ENCODE results near the gene TSPAN16.

The TSPAN16 gene

DNA sequence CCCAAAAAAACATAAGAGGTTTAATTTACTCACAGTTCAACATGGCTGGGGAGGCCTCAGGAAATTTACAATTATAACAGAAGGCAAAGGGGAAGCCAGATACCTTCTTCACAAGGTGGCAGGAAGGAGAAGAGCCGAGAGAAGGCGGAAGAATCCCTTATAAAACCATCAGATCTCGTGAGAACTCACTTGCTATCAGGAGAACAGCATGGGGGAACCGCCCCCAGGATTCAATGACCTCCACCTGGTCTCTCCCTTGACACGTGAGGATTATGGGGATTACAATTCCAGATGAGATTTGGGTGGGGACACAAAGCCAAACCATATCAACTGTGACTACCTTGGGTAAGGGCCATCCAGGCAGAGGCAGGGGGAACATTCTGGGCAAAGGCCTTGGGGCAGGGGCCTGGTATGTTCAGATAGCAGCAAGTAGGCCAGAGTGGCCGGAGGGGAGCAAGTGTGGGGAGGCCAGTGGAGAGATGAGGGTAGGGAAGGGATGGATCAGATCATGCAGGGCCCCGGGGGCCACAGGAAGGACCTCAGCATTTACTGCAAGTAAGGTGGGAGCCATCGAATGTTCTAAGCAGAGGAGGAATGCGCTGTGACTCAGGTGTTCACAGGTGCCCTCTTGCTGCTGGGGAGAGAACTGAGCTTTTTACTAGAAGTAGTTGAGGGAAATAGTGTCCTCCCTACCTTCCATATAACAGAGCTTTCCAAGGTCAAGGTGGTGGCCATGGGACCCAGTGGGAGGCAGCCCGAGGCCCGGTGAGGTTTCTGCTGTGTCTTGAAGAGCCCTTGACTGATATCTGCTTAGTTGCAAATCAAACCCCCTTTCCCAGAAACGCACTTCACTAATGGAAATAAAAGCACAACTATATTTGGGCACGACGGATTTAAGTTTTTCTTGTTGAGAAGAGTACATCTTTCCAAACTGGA lies 25.5 kb downstream of the TSPAN16 start:
- DNase-seq (ENCODE audit: extremely low read depth, low read depth), result no peak
- TF ChIP-seq, protein P1, sequence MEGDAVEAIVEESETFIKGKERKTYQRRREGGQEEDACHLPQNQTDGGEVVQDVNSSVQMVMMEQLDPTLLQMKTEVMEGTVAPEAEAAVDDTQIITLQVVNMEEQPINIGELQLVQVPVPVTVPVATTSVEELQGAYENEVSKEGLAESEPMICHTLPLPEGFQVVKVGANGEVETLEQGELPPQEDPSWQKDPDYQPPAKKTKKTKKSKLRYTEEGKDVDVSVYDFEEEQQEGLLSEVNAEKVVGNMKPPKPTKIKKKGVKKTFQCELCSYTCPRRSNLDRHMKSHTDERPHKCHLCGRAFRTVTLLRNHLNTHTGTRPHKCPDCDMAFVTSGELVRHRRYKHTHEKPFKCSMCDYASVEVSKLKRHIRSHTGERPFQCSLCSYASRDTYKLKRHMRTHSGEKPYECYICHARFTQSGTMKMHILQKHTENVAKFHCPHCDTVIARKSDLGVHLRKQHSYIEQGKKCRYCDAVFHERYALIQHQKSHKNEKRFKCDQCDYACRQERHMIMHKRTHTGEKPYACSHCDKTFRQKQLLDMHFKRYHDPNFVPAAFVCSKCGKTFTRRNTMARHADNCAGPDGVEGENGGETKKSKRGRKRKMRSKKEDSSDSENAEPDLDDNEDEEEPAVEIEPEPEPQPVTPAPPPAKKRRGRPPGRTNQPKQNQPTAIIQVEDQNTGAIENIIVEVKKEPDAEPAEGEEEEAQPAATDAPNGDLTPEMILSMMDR (IDR thresholded peaks at IDR 0.05; ENCODE audit: low read depth, low read length), result no peak

DNA sequence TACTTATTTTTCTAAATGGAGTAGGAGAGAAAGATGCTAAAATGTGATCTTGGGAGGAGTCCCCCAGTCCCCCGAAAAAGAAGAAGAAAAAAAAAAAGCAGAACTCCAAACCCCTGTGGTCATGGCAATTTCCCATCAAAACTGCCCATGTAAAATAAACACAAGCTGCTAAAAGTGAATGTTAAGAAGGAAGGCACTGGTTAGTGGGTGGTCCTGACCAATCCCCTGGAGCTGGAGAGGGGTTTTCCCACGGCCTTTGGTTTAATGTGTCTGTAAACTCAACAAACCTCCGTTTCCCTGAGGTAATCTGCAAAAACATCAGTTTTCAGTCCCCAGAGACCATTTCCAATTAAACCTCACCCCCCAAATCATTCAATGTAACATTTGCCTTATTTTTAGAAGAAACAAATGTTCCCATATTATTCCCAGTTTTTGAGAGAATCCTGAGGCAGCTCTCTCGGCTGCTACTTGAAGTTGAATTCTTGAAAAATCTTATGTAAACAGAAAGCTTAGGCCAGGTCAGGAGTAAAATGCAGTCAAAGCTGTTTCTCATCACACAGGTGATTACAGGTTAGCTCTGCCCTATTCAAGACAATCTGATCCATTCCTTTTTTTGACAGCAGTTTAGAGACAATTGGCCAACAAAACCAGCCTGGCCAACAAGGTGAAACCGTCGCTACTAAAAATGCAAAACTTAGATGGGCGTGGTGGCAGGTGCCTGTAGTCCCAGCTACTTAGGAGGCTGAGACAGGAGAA lies 26.5 kb downstream of the TSPAN16 start:
- TF ChIP-seq, protein P1 (IDR thresholded peaks at IDR 0.05; ENCODE audit: low read depth, low read length), result no peak
- no peak for DNase-seq (ENCODE audit: extremely low read depth, low read depth)

DNA sequence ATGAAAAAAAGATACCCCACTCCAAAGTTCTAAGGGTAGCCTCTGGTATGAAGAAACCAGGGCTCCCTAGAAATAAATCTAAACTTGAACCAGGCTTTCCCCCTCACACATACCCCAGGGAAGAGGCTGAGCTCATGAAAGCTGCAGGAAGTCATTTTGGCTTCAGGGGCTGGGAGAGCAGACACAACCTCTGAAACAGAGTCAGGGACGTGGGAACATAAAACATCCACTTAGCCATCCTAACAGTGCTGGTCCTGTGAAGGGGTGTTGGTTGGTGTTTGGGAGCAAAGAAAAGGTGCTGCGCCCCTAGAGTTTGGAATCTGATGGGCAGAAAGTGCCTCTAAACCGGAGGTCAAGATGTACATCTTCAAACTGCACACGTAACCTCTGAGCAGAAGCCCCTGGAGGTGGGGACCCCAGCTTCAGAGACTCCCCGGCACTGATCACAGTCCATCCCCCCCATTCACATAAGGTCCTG lies 27.7 kb downstream of the TSPAN16 start:
- TF ChIP-seq, protein P1 (IDR thresholded peaks at IDR 0.05; ENCODE audit: low read depth, low read length), result no peak
- DNase-seq (ENCODE audit: extremely low read depth, low read depth), result no peak

DNA sequence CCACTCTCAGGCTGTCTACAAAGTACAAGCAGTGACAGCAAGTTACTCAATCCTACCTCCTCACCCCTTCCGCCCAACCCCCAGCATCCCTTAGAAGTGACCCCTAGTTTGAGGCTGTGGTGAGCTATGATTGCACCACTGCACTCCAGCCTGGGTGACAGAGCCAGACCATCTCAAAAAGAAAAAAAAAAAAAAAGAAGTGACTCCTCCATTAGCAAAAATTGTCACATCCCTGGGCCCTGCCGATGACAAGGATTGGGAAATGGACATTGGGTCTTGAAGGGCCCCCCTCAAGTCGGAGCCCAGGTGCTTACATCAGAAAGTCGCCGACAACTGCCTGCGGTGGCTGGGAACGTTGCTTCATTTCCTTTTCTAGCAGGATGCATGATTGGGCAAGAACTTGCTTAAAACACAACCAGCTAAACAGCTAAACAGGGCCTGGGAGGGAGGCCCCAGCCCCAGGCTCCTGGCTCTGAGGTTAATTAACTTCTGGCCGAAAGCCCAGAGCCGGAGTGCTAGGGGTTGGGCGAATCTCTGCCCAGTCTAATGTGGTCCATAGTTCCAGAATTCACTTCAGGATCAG lies 28.2 kb downstream of the TSPAN16 start:
- peak; percentile 94 for DNase-seq (ENCODE audit: extremely low read depth, low read depth)
- TF ChIP-seq, protein P1 (IDR thresholded peaks at IDR 0.05; ENCODE audit: low read depth, low read length), result no peak

DNA sequence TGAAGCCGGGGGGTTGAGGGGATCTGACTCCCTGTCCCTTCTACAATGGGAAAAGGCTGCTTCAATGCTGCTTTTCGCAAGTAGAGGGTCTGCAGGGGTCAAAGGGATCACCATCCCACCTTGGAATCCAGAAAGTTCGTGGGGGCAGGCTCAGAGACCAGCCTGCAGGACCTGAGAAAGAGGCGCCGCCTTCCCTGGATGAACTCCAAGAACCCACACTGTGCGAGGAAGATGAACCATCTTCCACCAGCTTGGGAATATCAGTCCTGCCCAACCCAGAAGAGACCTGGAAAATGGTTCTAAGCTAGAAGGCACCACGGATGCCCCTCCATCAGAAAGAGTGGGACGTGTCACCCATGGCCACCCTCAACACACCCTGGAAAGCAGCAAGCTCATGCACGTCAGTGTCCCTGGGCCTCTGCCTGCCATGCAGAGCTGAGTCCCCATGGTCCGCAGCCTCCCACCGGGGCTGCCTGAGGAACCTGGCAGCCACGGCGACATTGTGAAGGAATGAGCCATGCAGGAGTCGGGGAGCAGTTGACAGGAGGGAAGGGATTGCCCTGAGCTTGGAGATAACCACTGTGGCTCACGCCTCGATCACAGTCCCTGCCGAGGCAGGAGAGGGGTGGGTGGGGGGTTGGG lies 28.9 kb downstream of the TSPAN16 start:
- no peak for DNase-seq (ENCODE audit: extremely low read depth, low read depth)
- TF ChIP-seq, protein P1 (IDR thresholded peaks at IDR 0.05; ENCODE audit: low read depth, low read length), result no peak

DNA sequence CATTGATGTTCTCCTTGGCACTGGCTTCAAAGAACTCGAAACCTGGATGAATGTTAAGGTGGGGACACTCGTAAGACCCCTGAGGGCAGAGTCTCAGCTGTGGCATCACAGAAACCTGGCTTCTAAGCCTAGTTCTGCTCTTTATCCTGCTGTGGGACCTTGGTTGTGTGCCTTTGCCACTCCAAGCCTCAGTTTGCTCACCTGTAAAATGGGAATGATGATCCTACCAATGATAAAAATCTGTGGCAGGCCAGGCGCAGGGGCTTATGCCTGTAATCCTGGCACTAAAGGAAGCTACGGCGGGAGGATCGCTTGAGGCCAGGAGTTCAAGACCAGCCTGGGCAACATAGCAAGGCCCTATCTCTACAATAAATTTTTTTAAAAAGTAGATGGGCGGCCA lies 29.6 kb downstream of the TSPAN16 start:
- TF ChIP-seq, protein P1 (IDR thresholded peaks at IDR 0.05; ENCODE audit: low read depth, low read length), result no peak

More for the DNA sequence above, 29.6 kb downstream of the TSPAN16 start:
- DNase-seq (ENCODE audit: extremely low read depth, low read depth), result no peak

Measured in AG09319 (cell line).